Measurements from ENCODE around the gene SSB.
"Not testable (repeated sequence)": the region's sequence is repeated elsewhere in the genome, so short reads cannot be mapped to it uniquely, and the experiment has no call there.

SSB gene

DNA sequence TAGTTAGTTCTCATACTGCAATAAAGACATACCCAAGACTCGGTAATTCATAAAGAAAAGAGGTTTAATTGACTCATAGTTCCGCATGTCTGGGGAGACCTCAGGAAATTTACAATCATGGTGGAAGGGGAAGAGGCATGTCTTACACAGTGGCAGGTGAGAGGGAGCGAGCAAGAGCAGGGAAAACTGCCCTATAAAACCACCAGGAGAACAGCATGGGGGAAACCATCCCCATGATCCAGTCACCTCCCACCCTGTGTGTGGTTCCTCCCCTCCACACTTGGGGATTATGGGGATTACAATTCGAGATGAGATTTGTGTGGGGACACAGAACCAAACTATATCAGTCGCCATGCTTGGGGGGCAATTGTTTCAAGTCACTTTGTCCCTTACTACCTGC lies 1.1 kb upstream of the SSB start:
- TF ChIP-seq CTCF (IDR thresholded peaks at IDR 0.05; ENCODE audit: extremely low read depth, insufficient read depth, missing control alignments) = no peak
- no peak for DNase-seq (ENCODE audit: low spot score)
- in situ Hi-C loops (cut with MboI; ENCODE audit: low pct_unique_long_range_greater_than_20kb, low sequenced_read_pairs, unreplicated experiment) = loop anchor here (25.0 kb wide), 1 partner anchor 260 kb away; no protein-coding TSS in a partner anchor

DNA sequence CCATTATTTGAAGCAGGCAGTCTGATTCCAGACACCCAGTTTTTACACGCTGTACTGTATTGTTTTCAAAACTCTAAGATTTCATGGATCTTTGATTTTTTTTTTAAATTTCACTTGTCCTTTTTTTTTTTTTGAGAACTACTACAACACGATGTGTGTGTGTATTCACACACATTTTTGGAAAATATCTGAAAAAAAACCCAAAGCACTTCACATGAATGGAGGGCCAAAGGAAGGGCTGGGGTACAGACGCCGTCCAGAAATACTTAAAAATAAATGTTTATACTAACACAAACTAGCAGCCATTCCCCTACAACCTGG lies 314 bp upstream of the SSB start:
- no peak for TF ChIP-seq CTCF (IDR thresholded peaks at IDR 0.05; ENCODE audit: extremely low read depth, insufficient read depth, missing control alignments)
- in situ Hi-C loops (cut with MboI; ENCODE audit: low pct_unique_long_range_greater_than_20kb, low sequenced_read_pairs, unreplicated experiment) = loop anchor here (25.0 kb wide), 1 partner anchor 261 kb away; no protein-coding TSS in a partner anchor
- no peak for DNase-seq (ENCODE audit: low spot score)

- in situ Hi-C loops (cut with MboI; ENCODE audit: low pct_unique_long_range_greater_than_20kb, low sequenced_read_pairs, unreplicated experiment) = no loop called here
- DNase-seq (ENCODE audit: low spot score) = no peak
- TF ChIP-seq CTCF (IDR thresholded peaks at IDR 0.05; ENCODE audit: extremely low read depth, insufficient read depth, missing control alignments) = no peak
Observed at GRCh38 chr2:169803480-169803879, 4.8 kb downstream of the SSB start.

- DNase-seq (ENCODE audit: low spot score) = no peak
- in situ Hi-C loops (cut with MboI; ENCODE audit: low pct_unique_long_range_greater_than_20kb, low sequenced_read_pairs, unreplicated experiment) = no loop called here
- TF ChIP-seq CTCF (IDR thresholded peaks at IDR 0.05; ENCODE audit: extremely low read depth, insufficient read depth, missing control alignments) = no peak
Observed at GRCh38 chr2:169806586-169806985, 7.9 kb downstream of the SSB start.

DNA sequence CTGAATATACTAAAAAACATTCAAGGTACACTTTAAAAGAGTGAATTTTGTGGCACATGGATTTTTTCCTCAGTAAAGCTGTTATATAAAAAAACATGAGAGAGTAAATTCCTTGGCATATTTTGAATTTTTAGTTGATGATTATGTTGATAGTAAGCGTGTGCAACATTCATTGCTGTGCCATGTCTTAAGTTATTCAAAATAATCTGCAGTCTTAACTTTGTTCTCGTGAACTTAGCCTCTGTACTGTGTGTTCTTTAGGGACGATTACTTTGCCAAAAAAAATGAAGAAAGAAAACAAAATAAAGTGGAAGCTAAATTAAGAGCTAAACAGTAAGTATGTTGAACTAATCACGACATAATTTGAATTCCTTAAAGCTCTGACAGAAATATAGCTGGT lies 9.6 kb downstream of the SSB start:
- in situ Hi-C loops (cut with MboI; ENCODE audit: low pct_unique_long_range_greater_than_20kb, low sequenced_read_pairs, unreplicated experiment) = no loop called here
- no peak for DNase-seq (ENCODE audit: low spot score)
- no peak for TF ChIP-seq CTCF (IDR thresholded peaks at IDR 0.05; ENCODE audit: extremely low read depth, insufficient read depth, missing control alignments)

DNA sequence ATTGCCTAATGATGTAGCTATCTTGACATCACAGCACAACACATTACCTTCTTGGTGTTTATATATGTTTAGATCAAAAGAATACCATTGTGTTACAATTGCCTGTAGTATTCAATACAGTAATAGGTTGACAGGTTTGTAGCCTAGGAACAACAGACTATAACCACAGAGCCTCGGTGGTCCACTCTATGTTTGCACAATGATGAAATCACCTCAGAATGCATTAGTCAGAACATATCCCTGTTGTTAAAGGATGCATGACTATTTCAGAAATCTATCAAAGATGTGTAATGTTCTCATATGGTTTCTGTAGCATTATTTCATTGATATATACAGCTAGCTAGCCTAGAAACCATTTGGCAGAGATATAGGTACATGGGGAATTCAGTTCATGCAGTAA lies 17.2 kb downstream of the SSB start:
- in situ Hi-C loops (cut with MboI; ENCODE audit: low pct_unique_long_range_greater_than_20kb, low sequenced_read_pairs, unreplicated experiment) = no loop called here
- TF ChIP-seq CTCF (IDR thresholded peaks at IDR 0.05; ENCODE audit: extremely low read depth, insufficient read depth, missing control alignments) = no peak
- no peak for DNase-seq (ENCODE audit: low spot score)

GRCh38 chr2:169816961-169817360 lies 18.3 kb downstream of the SSB start:
- in situ Hi-C loops (cut with MboI; ENCODE audit: low pct_unique_long_range_greater_than_20kb, low sequenced_read_pairs, unreplicated experiment); DNase-seq (ENCODE audit: low spot score): not testable (repeated sequence)

DNA sequence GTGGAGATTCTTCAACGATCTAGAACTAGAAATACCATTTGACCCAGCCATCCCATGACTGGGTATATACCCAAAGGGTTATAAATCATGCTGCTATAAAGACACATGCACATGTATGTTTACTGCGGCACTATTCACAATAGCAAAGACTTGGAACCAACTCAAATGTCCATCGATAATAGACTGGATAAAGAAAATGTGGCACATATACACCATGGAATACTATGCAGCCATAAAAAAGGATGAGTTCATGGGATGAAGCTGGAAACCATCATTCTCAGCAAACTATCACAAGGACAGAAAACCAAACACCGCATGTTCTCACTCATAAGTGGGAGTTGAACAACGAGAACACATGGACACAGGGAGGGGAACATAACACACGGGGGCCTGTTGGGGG lies 18.7 kb downstream of the SSB start:
- in situ Hi-C loops (cut with MboI; ENCODE audit: low pct_unique_long_range_greater_than_20kb, low sequenced_read_pairs, unreplicated experiment); DNase-seq (ENCODE audit: low spot score): not testable (repeated sequence)
